Measurements from ENCODE around the gene COMMD1.

COMMD1 gene

GRCh38 chr2:61966087-61966727 lies 60.7 kb downstream of the COMMD1 start:
- H3K4me3 ChIP-seq (ENCODE audit: control insufficient read depth, low read depth, low read length), result no peak overlapping the region
- no peak for TF ChIP-seq CTCF (conservative IDR thresholded peaks at IDR 0.05; ENCODE audit: control insufficient read depth, insufficient read depth, low read depth, low read length)
- no peak for DNase-seq (ENCODE audit: low read depth)

- TF ChIP-seq CTCF (conservative IDR thresholded peaks at IDR 0.05; ENCODE audit: control insufficient read depth, insufficient read depth, low read depth, low read length), result no peak
- DNase-seq (ENCODE audit: low read depth), result no peak
- no peak overlapping the region for H3K4me3 ChIP-seq (ENCODE audit: control insufficient read depth, low read depth, low read length)
Observed at GRCh38 chr2:61967262-61967661, 61.8 kb downstream of the COMMD1 start.

GRCh38 chr2:61969376-61969775 lies 63.9 kb downstream of the COMMD1 start:
- DNase-seq (ENCODE audit: low read depth), result peak; percentile 29

GRCh38 chr2:61970807-61971556 lies 65.5 kb downstream of the COMMD1 start:
- DNase-seq (ENCODE audit: low read depth), result no peak
- H3K4me3 ChIP-seq (ENCODE audit: control insufficient read depth, low read depth, low read length), result no peak overlapping the region
- no peak for TF ChIP-seq CTCF (conservative IDR thresholded peaks at IDR 0.05; ENCODE audit: control insufficient read depth, insufficient read depth, low read depth, low read length)

More at GRCh38 chr2:61969376-61969775, 63.9 kb downstream of the COMMD1 start:
- TF ChIP-seq CTCF (conservative IDR thresholded peaks at IDR 0.05; ENCODE audit: control insufficient read depth, insufficient read depth, low read depth, low read length), result no peak
- H3K4me3 ChIP-seq (ENCODE audit: control insufficient read depth, low read depth, low read length), result no peak overlapping the region

GRCh38 chr2:61978522-61978921 lies 73.0 kb downstream of the COMMD1 start:
- H3K4me3 ChIP-seq (ENCODE audit: control insufficient read depth, low read depth, low read length), result no peak overlapping the region
- no peak for DNase-seq (ENCODE audit: low read depth)
- no peak for TF ChIP-seq CTCF (conservative IDR thresholded peaks at IDR 0.05; ENCODE audit: control insufficient read depth, insufficient read depth, low read depth, low read length)

GRCh38 chr2:61980758-61981157 lies 75.3 kb downstream of the COMMD1 start:
- H3K4me3 ChIP-seq (ENCODE audit: control insufficient read depth, low read depth, low read length), result no peak overlapping the region
- DNase-seq (ENCODE audit: low read depth), result no peak
- TF ChIP-seq CTCF (conservative IDR thresholded peaks at IDR 0.05; ENCODE audit: control insufficient read depth, insufficient read depth, low read depth, low read length), result no peak
